Skeletal muscle tissue (tissue), 4 donors: Measurements from ENCODE around the gene PCDH1. TPM values are rescaled to one million over a fixed set of nuclear protein-coding genes. Genes with fewer than 3 reads are reported as not detected.
"Not testable (repeated sequence)": the region's sequence is repeated elsewhere in the genome, so short reads cannot be mapped to it uniquely, and the experiment has no call there.

Experiments
- H3K27ac ChIP-seq: one replicate; pipeline ENCODE4 v1.7.0; 2013; ENCODE audit warnings: mild to moderate bottlenecking, low read depth, low read length, inconsistent platforms
- H3K27me3 ChIP-seq, 3 donors: one replicate each; pipeline ENCODE4 v1.7.0; 2013; ENCODE audit warnings: low read length in 3 of 3; ENCODE audit not compliant: control insufficient read depth in 3 of 3, insufficient read depth in 3 of 3
- H3K36me3 ChIP-seq, 3 donors: one replicate each; pipeline ENCODE4 v1.7.0; 2013; ENCODE audit warnings: low read length in 3 of 3; ENCODE audit not compliant: control insufficient read depth in 3 of 3, insufficient read depth in 3 of 3
- H3K4me1 ChIP-seq, 3 donors: one replicate each; pipeline ENCODE4 v1.7.0; 2013; ENCODE audit warnings: low read length in 3 of 3, mild to moderate bottlenecking in 3 of 3; ENCODE audit not compliant: control insufficient read depth in 3 of 3, insufficient read depth in 3 of 3
- H3K4me3 ChIP-seq, 3 donors: one replicate each; pipeline ENCODE4 v1.7.0; 2013; ENCODE audit warnings: low read length in 3 of 3
- H3K9ac ChIP-seq, 3 donors: one replicate each; pipeline ENCODE4 v1.7.0; 2013; ENCODE audit warnings: low read length in 3 of 3, mild to moderate bottlenecking in 3 of 3, moderate library complexity in 2 of 3, low read depth in 1 of 3
- H3K9me3 ChIP-seq, 3 donors: one replicate each; pipeline ENCODE4 v1.7.0; 2013; ENCODE audit warnings: low read length in 3 of 3; ENCODE audit not compliant: control insufficient read depth in 3 of 3
- total RNA-seq: library from RNA; depleted of rRNA; stranded (reverse); fragments of >200 nt; gene quantifications from one replicate; pipeline ENCODE4 v1.2.3, GENCODE V29; 2014
- donor health status: Osteomylitis.

The PCDH1 gene
- total RNA-seq, 1 donor from 2014 or later: 20.9 TPM

DNA sequence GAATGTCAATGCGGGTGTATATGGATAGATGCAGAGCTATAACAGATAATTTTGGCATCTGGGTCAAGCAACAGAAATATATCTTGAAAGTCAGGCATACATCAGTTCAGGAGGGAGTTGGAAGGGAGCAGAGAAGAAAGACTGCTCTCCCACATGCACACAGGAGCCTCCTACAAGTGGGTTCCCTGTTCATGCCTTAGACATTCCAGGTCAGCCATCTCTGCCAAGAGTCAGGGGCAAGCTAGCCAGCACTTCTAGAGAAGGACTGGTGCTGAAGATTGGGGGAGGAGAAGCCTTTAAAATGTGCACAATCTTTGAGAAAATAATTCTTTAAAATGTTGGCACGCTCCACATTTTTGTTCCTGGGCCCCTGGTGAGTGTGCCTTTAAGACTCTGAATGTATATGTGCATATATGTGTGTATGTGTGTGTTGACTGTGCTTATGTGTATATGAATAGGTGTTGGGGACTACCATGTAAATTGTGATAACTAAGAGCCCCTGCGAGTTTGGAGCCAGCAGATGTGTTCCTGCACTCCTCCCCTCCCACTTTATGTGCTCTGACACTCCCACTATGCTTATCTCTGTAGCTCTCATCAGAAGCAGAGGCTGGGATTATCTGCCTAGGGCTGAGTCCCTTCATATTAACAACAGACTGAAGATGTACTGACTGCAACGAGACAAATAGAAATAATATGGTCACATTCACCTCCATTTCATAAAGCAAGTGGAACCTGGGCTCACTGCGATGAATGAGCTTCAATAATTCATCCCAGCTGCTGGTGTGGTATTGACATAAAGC, 24.0 kb upstream of the PCDH1 start:
- Histone ChIP-seq H3K4me1 (no peaks in the 10 kb centered on the region), H3K36me3 (no peaks in the 10 kb centered on the region), H3K27ac (no peak overlapping the region), H3K9ac (no peak overlapping the region), H3K9me3 (no peaks in the 10 kb centered on the region), H3K27me3 (no peaks in the 10 kb centered on the region), H3K4me3 (no peak overlapping the region)

DNA sequence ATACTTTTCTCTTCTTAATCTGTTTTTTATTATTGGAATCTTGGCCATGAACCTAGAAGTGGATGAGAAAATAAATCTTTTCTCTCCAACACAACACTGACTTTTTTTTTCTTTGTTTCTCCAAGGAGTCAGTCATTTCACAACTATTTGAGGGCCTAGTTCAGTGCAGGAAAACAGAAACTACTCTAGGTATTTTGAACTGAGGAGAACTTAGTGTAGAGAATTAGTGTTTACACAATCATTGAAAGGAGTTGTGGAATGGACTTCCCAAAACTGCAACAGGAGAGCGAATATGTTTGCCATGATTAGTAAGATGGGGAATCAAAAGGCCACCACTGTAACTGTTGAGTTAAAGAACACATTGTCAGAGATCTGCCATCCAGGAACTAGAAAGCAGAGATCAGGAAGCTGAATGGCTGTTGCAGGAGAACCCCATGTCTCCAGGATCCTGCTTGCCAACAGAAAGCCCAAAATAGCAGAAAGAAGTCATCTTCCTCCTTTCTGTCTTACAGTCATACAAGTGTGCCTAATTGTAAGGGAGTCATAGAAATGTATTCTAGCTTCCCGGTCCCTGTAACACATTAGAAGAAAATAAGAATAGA, 20.3 kb upstream of the PCDH1 start:
- H3K9ac ChIP-seq: no peak overlapping the region
- no peaks in the 10 kb centered on the region for H3K4me1 ChIP-seq
- no peak overlapping the region for H3K4me3 ChIP-seq
- no peaks in the 10 kb centered on the region for H3K9me3 ChIP-seq
- H3K27ac ChIP-seq: no peak overlapping the region
- no peaks in the 10 kb centered on the region for H3K27me3 ChIP-seq
- H3K36me3 ChIP-seq: no peaks in the 10 kb centered on the region

DNA sequence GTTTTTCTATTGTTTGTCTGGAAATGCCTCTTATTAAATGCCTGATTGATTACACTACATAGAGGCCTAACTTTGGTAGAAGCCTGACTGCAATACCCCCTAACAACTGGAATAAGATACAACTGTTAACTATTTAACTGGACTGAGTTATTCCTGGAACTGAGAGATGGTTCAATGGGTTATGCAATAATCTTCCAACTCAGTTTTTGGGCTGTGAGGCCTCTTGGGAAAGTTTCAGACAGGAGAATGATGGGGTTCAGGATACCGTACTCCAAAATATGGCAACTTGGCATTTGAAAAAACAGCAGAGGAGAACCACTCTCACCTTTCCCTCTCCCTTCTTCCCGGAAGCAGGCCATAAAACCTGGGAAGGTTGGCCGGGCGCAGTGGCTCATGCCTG, 19.2 kb upstream of the PCDH1 start:
- Histone ChIP-seq H3K9ac (no peak overlapping the region), H3K27ac (no peak overlapping the region), H3K27me3 (no peaks in the 10 kb centered on the region), H3K9me3 (no peaks in the 10 kb centered on the region), H3K4me3 (no peak overlapping the region), H3K4me1 (no peaks in the 10 kb centered on the region), H3K36me3 (no peaks in the 10 kb centered on the region)

DNA sequence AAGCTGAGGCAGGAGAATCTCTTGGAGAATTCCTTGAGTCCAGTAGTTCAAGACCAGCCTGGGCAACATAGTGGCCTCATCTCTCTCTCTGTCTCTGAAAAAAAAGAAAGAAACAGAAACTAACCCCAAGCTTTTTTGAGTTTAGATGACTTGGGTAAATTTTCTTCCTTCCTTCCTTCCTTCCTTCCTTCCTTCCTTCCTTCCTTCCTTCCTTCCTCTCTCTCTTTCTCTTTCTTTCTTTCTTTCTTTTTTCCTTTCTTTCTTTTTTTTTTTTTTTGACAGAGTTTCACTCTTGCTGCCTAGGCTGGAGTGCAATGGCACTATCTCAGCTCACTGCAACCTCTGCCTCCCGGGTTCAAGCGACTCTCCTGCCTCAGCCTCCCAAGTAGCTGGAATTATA, 12.2 kb upstream of the PCDH1 start:
- not testable (repeated sequence) for H3K27me3 ChIP-seq, H3K27ac ChIP-seq, H3K4me1 ChIP-seq, H3K4me3 ChIP-seq, H3K36me3 ChIP-seq, H3K9ac ChIP-seq, H3K9me3 ChIP-seq

- Histone ChIP-seq H3K27me3 (peaks cover 2 to 15% (median 11%) of the 10 kb centered on the region in 3 donors), H3K9me3 (no peaks in the 10 kb centered on the region), H3K36me3 (no peaks in the 10 kb centered on the region), H3K4me1 (no peaks in the 10 kb centered on the region), H3K27ac (no peak overlapping the region), H3K9ac (no peak overlapping the region), H3K4me3 (no peak overlapping the region)
Measured at GRCh38 chr5:141889282-141889871, 11.2 kb upstream of the PCDH1 start.

DNA sequence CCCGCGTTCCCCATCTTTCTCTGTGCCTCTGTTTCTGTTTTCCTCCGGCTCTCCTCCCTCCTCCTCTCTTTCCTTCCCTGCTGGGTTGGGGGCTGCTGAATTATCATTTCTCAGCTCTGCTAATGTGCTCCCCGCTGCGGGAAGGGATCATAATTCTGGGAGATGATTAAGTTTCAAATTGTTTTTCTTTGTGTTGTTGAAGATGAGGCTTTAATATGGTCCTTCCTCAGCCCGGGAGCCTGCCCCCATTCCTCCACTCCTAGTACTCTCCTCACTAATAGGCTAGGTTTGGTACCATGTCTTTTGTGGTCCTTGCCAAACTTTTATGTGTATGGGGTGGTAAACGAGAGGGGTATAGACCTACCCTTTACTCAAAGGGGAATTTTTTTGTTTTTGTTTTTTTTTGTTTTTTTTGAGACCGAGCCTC, 5.7 kb upstream of the PCDH1 start:
- H3K36me3 ChIP-seq: no peaks in the 10 kb centered on the region
- H3K9me3 ChIP-seq: no peaks in the 10 kb centered on the region
- no peak overlapping the region for H3K4me3 ChIP-seq
- no peak overlapping the region for H3K27ac ChIP-seq
- peaks cover 28 to 30% (median 28%) of the 10 kb centered on the region in 3 donors for H3K4me1 ChIP-seq
- H3K27me3 ChIP-seq: peaks cover 38 to 51% (median 49%) of the 10 kb centered on the region in 3 donors
- H3K9ac ChIP-seq: no peak overlapping the region

DNA sequence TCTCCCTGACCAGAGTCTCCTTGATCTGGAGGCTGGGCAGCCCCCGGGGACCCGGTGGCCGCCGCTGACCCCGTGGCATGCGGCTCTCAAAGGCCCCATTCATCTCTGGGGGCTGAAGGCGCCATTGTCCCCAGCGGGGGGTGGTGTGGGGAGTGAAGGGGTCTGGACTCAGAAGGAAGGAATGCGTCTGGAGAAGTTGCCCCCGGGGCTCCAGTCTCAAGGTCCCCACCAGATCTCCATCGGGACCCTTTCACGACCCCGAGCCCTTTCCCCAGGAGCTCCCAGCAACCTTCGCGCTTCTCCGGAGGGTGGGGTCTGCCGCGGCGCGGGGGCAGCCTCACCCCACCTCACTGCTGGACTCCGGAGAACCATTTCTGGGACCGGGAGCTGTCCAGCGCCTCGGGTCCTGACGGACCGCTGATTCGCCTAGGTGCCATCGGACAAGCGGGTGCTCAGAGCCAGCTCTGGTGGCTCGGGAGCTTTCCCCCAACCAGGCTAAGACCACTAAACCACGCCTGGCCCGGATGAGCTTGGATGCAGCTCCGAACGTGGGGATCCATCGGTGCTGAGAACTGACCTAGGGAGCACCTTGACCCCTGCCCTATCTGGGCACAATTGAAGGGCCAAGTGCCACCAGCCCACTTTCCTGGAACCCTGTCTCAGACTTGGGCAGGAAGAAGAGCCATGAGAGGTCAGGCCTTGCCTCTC, 5.1 kb upstream of the PCDH1 start:
- no peak overlapping the region for H3K9ac ChIP-seq
- no peaks in the 10 kb centered on the region for H3K9me3 ChIP-seq
- no peak overlapping the region for H3K27ac ChIP-seq
- peaks cover 33 to 35% (median 33%) of the 10 kb centered on the region in 3 donors for H3K4me1 ChIP-seq
- no peak overlapping the region for H3K4me3 ChIP-seq
- H3K27me3 ChIP-seq: peaks cover 38 to 51% (median 49%) of the 10 kb centered on the region in 3 donors
- H3K36me3 ChIP-seq: no peaks in the 10 kb centered on the region

DNA sequence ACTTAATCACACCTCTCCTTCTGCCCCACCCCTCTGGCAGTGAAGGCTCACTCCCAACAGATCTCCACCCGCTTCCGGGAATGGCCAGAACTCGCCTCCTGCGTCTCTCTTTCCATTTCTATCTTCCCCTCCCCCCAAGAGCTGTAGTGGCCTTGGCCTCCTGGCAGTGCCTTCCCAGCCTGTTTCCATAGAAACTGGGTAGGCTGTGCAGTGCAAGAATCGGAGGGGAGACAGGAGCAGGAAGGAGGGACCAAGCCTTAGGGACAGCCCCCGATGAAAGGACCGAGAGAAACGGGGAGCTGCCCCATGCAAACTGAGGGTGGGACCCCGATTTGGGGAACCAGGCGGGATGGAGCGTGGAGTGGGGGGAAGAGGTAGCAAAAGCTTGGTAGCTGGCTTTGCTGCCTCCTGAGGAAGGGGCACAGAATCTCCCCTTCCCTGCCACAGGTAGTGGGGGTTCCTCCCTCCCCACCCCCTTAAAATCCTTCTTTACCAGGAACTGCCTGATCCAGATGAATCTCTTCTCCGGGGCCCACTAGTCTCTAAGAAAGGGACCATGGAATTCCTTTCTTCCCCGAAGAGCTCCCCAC, 4.5 kb upstream of the PCDH1 start:
- Histone ChIP-seq H3K27ac (no peak overlapping the region), H3K9ac (no peak overlapping the region), H3K9me3 (no peaks in the 10 kb centered on the region), H3K27me3 (peaks cover 42 to 52% (median 51%) of the 10 kb centered on the region in 3 donors), H3K4me3 (no peak overlapping the region), H3K36me3 (no peaks in the 10 kb centered on the region), H3K4me1 (peaks cover 34 to 39% (median 35%) of the 10 kb centered on the region in 3 donors)

DNA sequence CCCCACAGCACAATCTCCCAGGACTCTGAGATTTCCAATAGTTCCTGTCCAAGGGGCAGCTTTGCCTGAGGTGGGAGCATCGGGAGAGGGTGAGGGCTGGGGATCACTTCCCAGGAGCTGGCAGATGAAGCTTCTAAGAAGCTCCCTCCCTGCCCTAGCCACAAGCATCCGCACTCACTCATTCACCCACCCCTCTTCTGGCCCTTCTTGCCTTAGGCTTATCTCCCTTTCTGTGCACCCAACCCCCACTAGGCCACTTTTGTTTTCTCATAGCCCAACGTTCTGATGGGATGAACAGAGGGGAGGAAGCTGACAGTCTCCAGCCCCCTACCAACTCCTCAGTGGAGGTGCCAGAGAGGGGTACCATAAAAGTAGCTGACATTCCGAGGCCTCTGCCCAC, 3.7 kb upstream of the PCDH1 start:
- peaks cover 42 to 47% (median 43%) of the 10 kb centered on the region in 3 donors for H3K4me1 ChIP-seq
- H3K27ac ChIP-seq: peak overlapping the region; percentile 57
- H3K4me3 ChIP-seq: no peak overlapping the region
- H3K27me3 ChIP-seq: peaks cover 50 to 61% (median 59%) of the 10 kb centered on the region in 3 donors
- no peaks in the 10 kb centered on the region for H3K9me3 ChIP-seq
- no peak overlapping the region for H3K9ac ChIP-seq
- peaks cover 0 to 2% (median 0%) of the 10 kb centered on the region in 3 donors for H3K36me3 ChIP-seq
